Measurements from ENCODE around the gene ARID1B.

DNA sequence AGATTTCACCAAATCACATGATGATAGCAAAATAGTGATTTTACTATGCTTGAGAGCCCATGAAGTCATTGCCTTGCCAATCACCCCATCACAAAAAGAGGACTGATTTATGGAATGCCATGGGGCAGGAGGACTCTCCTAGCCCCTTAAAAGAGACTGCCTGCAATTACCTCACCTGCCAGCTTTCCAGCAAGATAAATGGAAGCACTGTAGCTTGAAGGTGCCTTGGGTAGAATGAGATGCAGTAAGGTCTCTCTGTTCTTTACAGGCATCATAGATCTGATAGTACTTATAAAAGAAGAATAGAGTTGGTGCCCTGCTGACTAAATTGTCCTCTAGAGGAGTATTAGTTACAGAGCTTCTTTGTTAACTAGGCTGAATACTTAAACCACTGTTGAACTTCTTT is 303.8 kb downstream of the ARID1B start:
- TF ChIP-seq POLR2A (IDR thresholded peaks at IDR 0.05) (no peak), POLR2AphosphoS5 (IDR thresholded peaks at IDR 0.05) (no peak), CTCF (IDR thresholded peaks at IDR 0.05) (no peak)
